SHP77 treated with DMSO at 0.1 percent for 48 hours (cell line): ENCODE measurements around the gene SMIM1.

Experiments used
- DNase-seq: peaks from one replicate; lab custom pipeline; 2025; lab: John Stamatoyannopoulos, UW

Gene SMIM1

DNA sequence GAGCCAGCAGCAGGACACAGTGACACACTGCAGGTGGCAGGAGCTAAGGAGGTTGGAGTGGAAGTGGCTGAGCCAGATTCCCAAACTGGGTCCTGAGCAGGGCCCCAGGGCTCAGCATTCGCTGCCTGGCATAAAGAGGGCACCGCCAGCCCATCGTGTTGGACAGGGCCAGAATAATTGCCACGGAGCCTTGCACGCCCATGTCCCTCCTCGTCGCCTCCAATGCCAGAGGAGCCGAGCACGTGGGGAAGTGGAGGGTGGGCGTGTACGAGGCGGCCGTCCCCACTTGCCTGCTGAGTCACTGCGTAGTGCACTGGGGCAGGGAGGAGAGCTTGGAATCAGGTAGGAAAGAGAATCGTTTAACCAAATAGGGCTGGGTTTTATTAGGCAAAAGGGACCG, 49.9 kb downstream of the SMIM1 start:
- DNase-seq, result no peak

GRCh38 chr1:3824650-3825049, 52.1 kb downstream of the SMIM1 start:
- no peak for DNase-seq

GRCh38 chr1:3825356-3825755, 52.8 kb downstream of the SMIM1 start:
- no peak for DNase-seq
